Ovary (tissue), 3 donors: ENCODE results near the gene FAM3A.

ENCODE experiments used
- CTCF ChIP-seq, 3 donors: fragments of 450-650 bp in 2 of 3; fragments of 200-600 bp in 1 of 3; IDR thresholded peaks; one replicate each; pipeline versions ENCODE4 v1.5.1 to v1.8.0; 2016 to 2022; ENCODE audit warnings: antibody characterized with exemption in 3 of 3, mild to moderate bottlenecking in 1 of 3
- EP300 ChIP-seq: sonication (generic); formaldehyde crosslinking; IDR thresholded peaks from one replicate; pipeline ENCODE4 v1.6.1; 2017; ENCODE audit warnings: antibody characterized with exemption
- POLR2A ChIP-seq: fragments of 450-650 bp; IDR thresholded peaks from one replicate; pipeline ENCODE4 v1.6.1; 2017; ENCODE audit warnings: antibody characterized with exemption, mild to moderate bottlenecking, moderate library complexity
- donor health status: DM: no; HTN: no; CAD: no.

GRCh38 chrX:154462396-154462795 lies 53.6 kb downstream of the FAM3A start:
- no peak for TF ChIP-seq CTCF (IDR thresholded peaks at IDR 0.05)
- no peak for TF ChIP-seq EP300
- no peak for TF ChIP-seq POLR2A
